Neuronal stem cell (in vitro differentiated cells): ENCODE results near the gene MRPL40.

Experiments used
- DNase-seq: peaks from one replicate; pipeline ENCODE4 v3.0.0-alpha.2; 2013; ENCODE audit warnings: low spot score
- H2AFZ ChIP-seq: one replicate; pipeline ENCODE4 v1.6.1; 2013; ENCODE audit warnings: mild to moderate bottlenecking, low read length, inconsistent platforms
- H2AK5ac ChIP-seq: 2 replicates; pipeline ENCODE4 v1.6.1; 2013; ENCODE audit warnings: low read depth, mild to moderate bottlenecking, inconsistent platforms, low read length, moderate library complexity, mixed read lengths
- H2BK120ac ChIP-seq: 2 replicates; pipeline ENCODE4 v1.6.1; 2013; ENCODE audit warnings: low read depth, mild to moderate bottlenecking, inconsistent platforms, low read length, moderate library complexity, mixed read lengths
- H2BK12ac ChIP-seq: one replicate; pipeline ENCODE4 v1.6.1; 2013; ENCODE audit warnings: low read length, inconsistent platforms
- H2BK15ac ChIP-seq: 2 replicates; pipeline ENCODE4 v1.6.1; 2013; ENCODE audit warnings: mild to moderate bottlenecking, low read length, inconsistent platforms, mixed read lengths
- H2BK5ac ChIP-seq: one replicate; pipeline ENCODE4 v1.6.1; 2013; ENCODE audit warnings: inconsistent platforms, mild to moderate bottlenecking, low read length, moderate library complexity
- H3K14ac ChIP-seq: one replicate; pipeline ENCODE4 v1.6.1; 2013; ENCODE audit warnings: low read length, inconsistent platforms
- H3K18ac ChIP-seq: 2 replicates; pipeline ENCODE4 v1.6.1; 2013; ENCODE audit warnings: low read length, inconsistent platforms
- H3K23ac ChIP-seq: 2 replicates; pipeline ENCODE4 v1.6.1; 2013; ENCODE audit warnings: low read depth, mild to moderate bottlenecking, mixed read lengths, low read length, inconsistent platforms; ENCODE audit not compliant: poor library complexity
- H3K27ac ChIP-seq: replicated peaks from 3 replicates; pipeline ENCODE4 v1.5.1; 2013; ENCODE audit warnings: low read length, inconsistent platforms
- H3K27me3 ChIP-seq, 3 experiments: 2 replicates each; pipeline ENCODE4 v1.6.1; 2013; ENCODE audit warnings: low read length in 3 of 3, mild to moderate bottlenecking in 2 of 3, inconsistent platforms in 1 of 3, low read depth in 1 of 3, mixed read lengths in 1 of 3, moderate library complexity in 1 of 3; ENCODE audit not compliant: control insufficient read depth in 3 of 3, insufficient read depth in 3 of 3
- H3K36me3 ChIP-seq, 2 donors: replicated peaks in 1 of 2; 2 replicates each; pipeline ENCODE4 v1.6.1; 2013; ENCODE audit warnings: low read length in 2 of 2; ENCODE audit not compliant: control insufficient read depth in 2 of 2, insufficient read depth in 2 of 2
- H3K4ac ChIP-seq: 2 replicates; pipeline ENCODE4 v1.6.1; 2013; ENCODE audit warnings: inconsistent platforms, mild to moderate bottlenecking, low read length, moderate library complexity
- H3K4me1 ChIP-seq, 2 donors: 1 replicate in 1 of 2; 2 replicates in 1 of 2; pipeline ENCODE4 v1.6.1; 2013; ENCODE audit warnings: low read length in 2 of 2, low read depth in 1 of 2; ENCODE audit not compliant: control insufficient read depth in 2 of 2, insufficient read depth in 1 of 2
- H3K4me2 ChIP-seq: one replicate; pipeline ENCODE4 v1.6.1; 2013; ENCODE audit warnings: mild to moderate bottlenecking, low read length, inconsistent platforms; ENCODE audit not compliant: insufficient read depth, poor library complexity, severe bottlenecking
- H3K4me3 ChIP-seq, 2 donors: 2 replicates each; pipeline ENCODE4 v1.5.1; 2013; ENCODE audit warnings: low read length in 2 of 2, mild to moderate bottlenecking in 2 of 2, inconsistent platforms in 1 of 2, moderate library complexity in 1 of 2
- H3K79me1 ChIP-seq: one replicate; pipeline ENCODE4 v1.6.1; 2013; ENCODE audit warnings: low read depth, mild to moderate bottlenecking, inconsistent platforms, low read length, moderate library complexity
- H3K9ac ChIP-seq: one replicate; pipeline ENCODE4 v1.6.1; 2013; ENCODE audit warnings: mild to moderate bottlenecking, low read depth, low read length, inconsistent platforms; ENCODE audit not compliant: poor library complexity
- H3K9me3 ChIP-seq, 2 donors: replicated peaks in 1 of 2; 2 replicates each; pipeline versions ENCODE3 to v1.6.1; 2013; ENCODE audit warnings: low read length in 2 of 2, mild to moderate bottlenecking in 2 of 2, inconsistent platforms in 1 of 2, low read depth in 1 of 2, mixed read lengths in 1 of 2, moderate library complexity in 1 of 2; ENCODE audit not compliant: control insufficient read depth in 2 of 2, insufficient read depth in 1 of 2
- H4K8ac ChIP-seq: one replicate; pipeline ENCODE4 v1.6.1; 2013; ENCODE audit warnings: low read depth, mild to moderate bottlenecking, inconsistent platforms, low read length, moderate library complexity
- H4K91ac ChIP-seq: one replicate; pipeline ENCODE4 v1.6.1; 2013; ENCODE audit warnings: low read length, low read depth, mild to moderate bottlenecking, inconsistent platforms; ENCODE audit not compliant: poor library complexity
- WGBS, 2 donors: extraction: QIAGEN DNeasy Blood & Tissue Kit; methylation state at CpG; one replicate each; pipeline ENCODE4 v1.1.7; 2013; ENCODE audit warnings: missing lambda C conversion rate in 2 of 2, mixed read lengths in 1 of 2; ENCODE audit not compliant: insufficient read length in 2 of 2, insufficient replicate concordance in 1 of 2; ENCODE audit errors: extremely low coverage in 2 of 2; 5-methylcytosine and 5-hydroxymethylcytosine counted together

MRPL40 gene

DNA sequence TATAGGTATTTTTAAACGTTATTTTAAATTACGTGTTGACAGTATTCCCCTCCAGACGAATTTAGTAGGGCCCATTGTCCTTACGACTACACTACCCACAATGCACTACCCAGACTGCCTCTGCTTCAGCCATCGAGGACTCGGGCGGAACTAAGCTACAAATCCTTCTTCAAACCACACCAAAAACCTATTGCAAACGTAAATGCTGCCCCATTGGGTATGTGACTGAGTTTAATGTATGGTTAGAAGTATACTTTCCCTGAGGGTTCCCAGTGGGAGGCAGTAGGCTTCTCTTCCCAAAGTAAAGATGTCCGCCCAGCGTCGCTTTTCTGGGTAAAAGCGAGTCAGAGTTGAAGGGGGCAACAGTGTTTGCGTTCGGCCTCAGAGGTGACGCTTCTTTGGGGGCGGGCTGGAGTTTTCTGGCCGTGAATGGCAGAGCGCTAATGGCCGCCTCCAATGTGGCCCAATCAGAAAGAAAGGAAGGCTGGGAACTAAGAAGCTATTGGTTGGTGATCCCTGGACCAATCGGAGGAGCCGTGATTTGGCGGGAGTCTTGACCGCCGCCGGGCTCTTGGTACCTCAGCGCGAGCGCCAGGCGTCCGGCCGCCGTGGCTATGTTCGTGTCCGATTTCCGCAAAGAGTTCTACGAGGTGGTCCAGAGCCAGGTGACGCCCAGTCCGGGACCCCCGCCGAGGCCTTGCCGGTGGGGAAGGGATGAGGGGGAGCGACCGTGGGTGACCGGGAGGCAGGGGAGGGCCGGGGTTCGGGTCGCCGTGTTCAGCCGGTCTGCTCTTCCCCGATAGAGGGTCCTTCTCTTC is 47.2 kb downstream of the MRPL40 start, which contains the start of gene CDC45:
Gene CDC45 (plus strand): TSS at position 566 of the 818 bp plus-strand sequence. CDS start 49 bp downstream, at position 615.
- H2BK12ac ChIP-seq = no peak within 1 kb of the TSS
- peak within 1 kb of the TSS; percentile 93 for H3K9ac ChIP-seq
- peak within 1 kb of the TSS; percentile 25 for H3K14ac ChIP-seq
- peaks cover 4% of the 10 kb centered on the region for H3K79me1 ChIP-seq
- H3K27ac ChIP-seq = peak within 1 kb of the TSS; percentile 65
- H2BK120ac ChIP-seq = no peak within 1 kb of the TSS
- no peak within 1 kb of the TSS for H2BK5ac ChIP-seq
- peak within 1 kb of the TSS; percentile 70 for H3K4me2 ChIP-seq
- no CpG with 5 or more reads among the region's 50 CpGs for WGBS, 2 donors
- H2AFZ ChIP-seq = peak within 1 kb of the TSS; percentile 91
- no peak within 1 kb of the TSS for H2AK5ac ChIP-seq
- H3K36me3 ChIP-seq = peaks cover 8 to 48% of the 10 kb centered on the region in 2 donors
- no peaks in the 10 kb centered on the region for H3K9me3 ChIP-seq
- no peak within 1 kb of the TSS for H3K4ac ChIP-seq
- peak; percentile 97 for DNase-seq
- peak within 1 kb of the TSS; percentile 95 to 100 for H3K4me3 ChIP-seq
- no peak within 1 kb of the TSS for H4K8ac ChIP-seq
- no peak within 1 kb of the TSS for H4K91ac ChIP-seq
- H3K27me3 ChIP-seq = no peaks in the 10 kb centered on the region
- H3K4me1 ChIP-seq = peaks cover 7 to 8% of the 10 kb centered on the region in 2 donors
- H2BK15ac ChIP-seq = no peak within 1 kb of the TSS
- H3K18ac ChIP-seq = peak within 1 kb of the TSS; percentile 55
- H3K23ac ChIP-seq = peak within 1 kb of the TSS; percentile 86

DNA sequence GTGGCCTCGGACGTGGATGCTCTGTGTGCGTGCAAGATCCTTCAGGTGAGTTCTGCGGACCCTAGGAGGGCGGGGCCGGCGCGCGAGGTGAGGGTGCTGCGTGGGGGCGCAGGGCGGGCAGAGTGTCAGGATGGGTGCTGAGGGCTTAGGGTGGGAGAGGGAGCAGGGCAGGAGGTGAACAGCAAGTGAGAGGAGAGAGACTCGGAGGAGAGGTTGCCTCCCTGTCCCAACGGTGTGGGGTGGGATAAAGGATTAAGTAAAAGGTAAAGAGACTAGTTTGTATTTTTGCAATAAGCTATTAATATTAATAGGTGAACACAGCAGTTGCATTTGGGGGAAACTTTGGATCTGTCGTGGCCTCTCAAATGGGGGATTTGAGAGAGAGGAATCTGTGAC is 47.8 kb downstream of the MRPL40 start:
- Histone ChIP-seq H2BK120ac (no peak overlapping the region), H3K4me1 (peaks cover 7 to 8% of the 10 kb centered on the region in 2 donors), H4K91ac (no peak overlapping the region), H3K27ac (no peak overlapping the region), H2BK12ac (no peak overlapping the region), H2AFZ (peak overlapping the region; percentile 91), H3K14ac (peak overlapping the region; percentile 25), H3K27me3 (no peaks in the 10 kb centered on the region), H2BK5ac (no peak overlapping the region), H3K36me3 (peaks cover 10 to 48% of the 10 kb centered on the region in 2 donors), H3K23ac (peak overlapping the region; percentile 86), H3K18ac (no peak overlapping the region), H3K9me3 (no peaks in the 10 kb centered on the region), H2AK5ac (no peak overlapping the region), H3K4me2 (peak overlapping the region; percentile 70), H3K4ac (no peak overlapping the region), H3K4me3 (peak overlapping the region; percentile 95), H3K79me1 (peaks cover 4% of the 10 kb centered on the region), H3K9ac (peak overlapping the region; percentile 93), H4K8ac (no peak overlapping the region), H2BK15ac (no peak overlapping the region)
- DNase-seq = no peak
- no CpG with 5 or more reads among the region's 15 CpGs for WGBS, 2 donors

DNA sequence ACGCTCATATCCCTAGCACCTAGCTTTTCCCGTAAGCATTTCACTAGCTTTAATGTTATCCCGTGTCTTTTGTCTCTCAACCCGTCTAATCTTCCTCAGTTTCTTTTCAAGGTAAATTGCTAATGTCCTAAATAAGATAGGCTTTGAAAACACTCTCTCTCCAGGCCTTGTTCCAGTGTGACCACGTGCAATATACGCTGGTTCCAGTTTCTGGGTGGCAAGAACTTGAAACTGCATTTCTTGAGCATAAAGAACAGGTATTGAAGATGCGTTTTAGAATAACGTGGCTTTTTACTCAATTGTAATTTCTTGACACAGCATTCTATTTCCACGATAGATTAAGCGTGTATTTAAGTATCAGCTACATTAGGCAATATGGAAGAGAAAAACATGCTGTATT is 48.4 kb downstream of the MRPL40 start:
- no peak overlapping the region for H2BK5ac ChIP-seq
- H3K18ac ChIP-seq = no peak overlapping the region
- H3K4me2 ChIP-seq = peak overlapping the region; percentile 27
- peak overlapping the region in 1 of 2 donors; percentile 95 for H3K4me3 ChIP-seq
- H2BK120ac ChIP-seq = no peak overlapping the region
- H4K8ac ChIP-seq = no peak overlapping the region
- H3K14ac ChIP-seq = no peak overlapping the region
- H4K91ac ChIP-seq = no peak overlapping the region
- H3K79me1 ChIP-seq = peaks cover 4% of the 10 kb centered on the region
- peaks cover 7 to 8% of the 10 kb centered on the region in 2 donors for H3K4me1 ChIP-seq
- H3K27ac ChIP-seq = no peak overlapping the region
- H3K27me3 ChIP-seq = no peaks in the 10 kb centered on the region
- H2BK12ac ChIP-seq = no peak overlapping the region
- no peak overlapping the region for H3K9ac ChIP-seq
- no peak overlapping the region for H2AFZ ChIP-seq
- no peak for DNase-seq
- no peak overlapping the region for H3K23ac ChIP-seq
- peaks cover 12 to 48% of the 10 kb centered on the region in 2 donors for H3K36me3 ChIP-seq
- H3K9me3 ChIP-seq = no peaks in the 10 kb centered on the region
- WGBS, 2 donors = no CpG with 5 or more reads among the region's 10 CpGs
- no peak overlapping the region for H3K4ac ChIP-seq
- H2BK15ac ChIP-seq = no peak overlapping the region
- H2AK5ac ChIP-seq = no peak overlapping the region

DNA sequence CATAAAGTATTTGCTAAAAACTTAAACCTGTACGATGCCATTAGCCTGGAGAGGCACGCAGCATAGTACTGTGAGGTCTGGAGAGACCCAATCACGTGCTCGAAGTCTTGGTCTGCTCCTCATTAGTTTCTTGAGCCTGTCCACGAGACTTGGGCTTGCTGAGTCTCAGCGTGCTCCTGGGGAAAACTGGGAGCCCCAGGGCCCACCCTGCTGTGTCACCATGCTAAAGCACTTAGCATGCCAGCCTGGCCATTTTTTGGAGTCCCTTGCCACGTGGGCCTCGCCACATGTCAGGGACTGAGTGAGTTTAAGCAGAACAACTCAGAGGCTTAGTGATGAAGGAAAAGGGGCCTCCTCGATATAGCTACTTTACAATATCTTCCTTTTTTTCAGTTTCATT is 50.0 kb downstream of the MRPL40 start:
- Histone ChIP-seq H3K4me1 (peaks cover 7 to 8% of the 10 kb centered on the region in 2 donors), H4K91ac (no peak overlapping the region), H3K9ac (no peak overlapping the region), H3K4me2 (no peak overlapping the region), H3K9me3 (no peaks in the 10 kb centered on the region), H2AK5ac (no peak overlapping the region), H3K4me3 (no peak overlapping the region), H3K79me1 (peaks cover 4% of the 10 kb centered on the region), H2BK12ac (no peak overlapping the region), H3K27me3 (no peaks in the 10 kb centered on the region), H3K23ac (no peak overlapping the region), H2AFZ (no peak overlapping the region), H2BK5ac (no peak overlapping the region), H2BK120ac (no peak overlapping the region), H3K36me3 (peaks cover 14 to 51% of the 10 kb centered on the region in 2 donors), H3K18ac (no peak overlapping the region), H3K4ac (no peak overlapping the region), H3K27ac (no peak overlapping the region), H2BK15ac (no peak overlapping the region), H4K8ac (no peak overlapping the region), H3K14ac (no peak overlapping the region)
- DNase-seq = no peak
- no CpG with 5 or more reads among the region's 9 CpGs for WGBS, 2 donors
